ENCODE data around the gene KAT6B. TPM values are rescaled to one million over a fixed set of nuclear protein-coding genes. Genes with fewer than 3 reads are reported as not detected.

KAT6B gene
- 8.8 and 10.6 TPM in 2 replicates for total RNA-seq

GRCh38 chr10:74826142-74827044 lies at the start of gene KAT6B:
Gene KAT6B, plus strand, starts transcription at chr10:74826600. Its CDS starts 16,258 bp downstream, at chr10:74842858.

Measured in pericardium fibroblast (primary cell).